NCI-H345 (cell line): ENCODE data around the gene TBC1D10B.
"Not testable (repeated sequence)": the region's sequence is repeated elsewhere in the genome, so short reads cannot be mapped to it uniquely, and the experiment has no call there.

Experiments used
- DNase-seq: peaks from one replicate; lab custom pipeline; 2025; lab: John Stamatoyannopoulos, UW

Gene TBC1D10B

GRCh38 chr16:30354423-30355143 lies 15.7 kb downstream of the TBC1D10B start:
- no peak for DNase-seq

DNA sequence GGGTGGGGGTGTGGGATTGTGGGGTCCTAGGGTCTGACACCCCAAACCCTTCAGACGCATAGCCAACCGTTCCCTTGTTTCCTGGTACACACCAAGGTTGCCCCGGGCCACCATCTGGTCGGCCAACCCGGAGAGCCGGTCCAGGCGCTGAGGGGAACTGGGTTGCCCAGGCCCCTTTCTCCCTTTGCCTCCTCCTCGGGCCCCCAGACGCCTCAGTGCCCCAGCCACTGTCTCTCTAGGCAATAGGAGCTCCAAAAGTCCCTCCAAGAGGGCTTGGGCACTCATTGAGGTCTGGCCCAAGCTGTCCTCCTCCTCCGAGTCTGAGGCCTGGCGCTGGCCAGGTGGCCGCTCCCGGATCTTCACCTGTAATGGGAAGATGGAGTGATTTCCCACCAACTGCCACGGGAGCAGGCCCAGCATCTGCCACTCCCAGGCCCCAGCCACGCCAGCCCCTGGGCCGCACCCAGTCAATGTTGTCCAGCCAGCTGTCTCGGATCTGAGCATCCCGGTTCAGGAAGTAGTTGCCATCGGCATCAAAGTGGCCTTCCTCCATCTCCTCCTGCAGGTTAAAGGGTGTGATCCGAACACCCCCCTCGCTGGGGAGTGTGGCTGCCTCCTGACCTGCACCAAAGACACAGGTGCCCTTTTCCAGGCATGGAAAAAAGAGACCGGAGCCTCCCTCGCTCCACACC lies 16.7 kb downstream of the TBC1D10B start:
- DNase-seq, result no peak

DNA sequence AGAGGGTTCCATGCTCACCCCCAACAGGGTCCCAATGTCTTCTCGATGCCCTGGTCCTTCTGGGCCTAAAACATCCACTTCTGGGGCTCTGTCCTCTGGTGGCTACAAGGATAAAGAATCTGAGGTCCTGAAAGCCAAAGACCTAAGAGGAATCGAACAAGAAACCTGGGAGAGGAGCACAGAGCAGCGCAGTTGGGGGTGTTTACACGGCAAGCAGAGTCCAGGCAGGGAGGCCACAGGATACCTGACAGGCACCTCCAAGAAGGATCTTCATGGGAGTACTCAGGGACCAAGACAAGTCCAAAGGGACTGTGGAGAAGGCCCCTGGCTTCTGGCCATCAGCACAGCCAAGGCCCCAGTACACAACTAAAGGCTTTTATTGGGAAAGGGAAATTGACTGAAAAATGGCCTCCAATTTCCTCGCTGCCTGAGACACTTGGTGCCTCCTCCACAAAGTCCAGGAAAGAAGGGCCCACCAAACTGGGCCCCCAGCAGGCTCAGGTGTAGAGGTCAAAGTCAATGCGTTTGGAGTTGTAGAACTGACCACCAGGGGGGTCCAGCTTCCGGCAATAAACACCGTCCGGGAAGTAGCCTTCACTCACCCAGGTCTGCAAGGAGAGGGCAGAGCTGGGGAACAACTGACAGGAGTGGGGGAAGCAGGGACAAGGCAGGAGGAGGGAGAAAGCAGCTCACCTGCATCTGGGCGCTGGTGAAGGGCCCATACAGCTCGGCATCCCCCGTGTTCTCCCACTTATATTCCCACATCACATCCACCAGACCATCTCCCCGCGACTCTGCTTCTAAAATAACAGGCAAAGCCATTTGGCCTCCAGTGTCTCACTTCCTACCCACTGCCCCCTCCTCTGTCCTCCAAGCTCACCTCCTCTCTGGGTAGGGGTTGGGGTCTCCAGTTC lies 17.5 kb downstream of the TBC1D10B start:
- DNase-seq, result no peak

GRCh38 chr16:30351586-30352419 lies 18.5 kb downstream of the TBC1D10B start:
- no peak for DNase-seq

- DNase-seq, result no peak
Measured at GRCh38 chr16:30351001-30351441, 19.3 kb downstream of the TBC1D10B start.

GRCh38 chr16:30350134-30350871 lies 20.0 kb downstream of the TBC1D10B start:
- DNase-seq, result no peak

- no peak for DNase-seq
Measured at GRCh38 chr16:30349675-30350074, 20.6 kb downstream of the TBC1D10B start.

DNA sequence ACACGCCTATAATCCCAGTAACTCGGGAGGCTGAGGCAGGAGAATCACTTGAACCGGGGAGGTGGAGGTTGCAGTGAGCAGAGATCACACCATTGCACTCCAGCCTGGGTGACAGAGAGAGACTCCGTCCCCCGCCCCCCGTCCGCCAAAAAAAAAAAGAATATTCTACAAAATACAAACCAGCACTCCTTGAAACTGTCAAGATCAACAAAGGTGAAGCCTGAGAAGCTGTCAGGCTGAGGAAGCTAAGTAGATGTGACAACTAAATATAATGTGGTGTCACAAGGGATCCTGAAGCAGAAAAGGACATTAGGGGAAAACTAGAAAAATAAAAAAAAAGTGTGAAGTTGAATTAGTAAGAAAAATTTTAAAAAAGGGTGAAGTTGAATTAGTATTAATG lies 21.4 kb downstream of the TBC1D10B start:
- DNase-seq, result no peak

- no peak for DNase-seq
Measured at GRCh38 chr16:30348113-30348512, 22.2 kb downstream of the TBC1D10B start.

- DNase-seq, result no peak
Measured at GRCh38 chr16:30346286-30346685, 24.0 kb downstream of the TBC1D10B start.

GRCh38 chr16:30343491-30343820 lies 26.8 kb downstream of the TBC1D10B start:
- DNase-seq, result not testable (repeated sequence)

- no peak for DNase-seq
Measured at GRCh38 chr16:30342751-30343490, 27.4 kb downstream of the TBC1D10B start.

DNA sequence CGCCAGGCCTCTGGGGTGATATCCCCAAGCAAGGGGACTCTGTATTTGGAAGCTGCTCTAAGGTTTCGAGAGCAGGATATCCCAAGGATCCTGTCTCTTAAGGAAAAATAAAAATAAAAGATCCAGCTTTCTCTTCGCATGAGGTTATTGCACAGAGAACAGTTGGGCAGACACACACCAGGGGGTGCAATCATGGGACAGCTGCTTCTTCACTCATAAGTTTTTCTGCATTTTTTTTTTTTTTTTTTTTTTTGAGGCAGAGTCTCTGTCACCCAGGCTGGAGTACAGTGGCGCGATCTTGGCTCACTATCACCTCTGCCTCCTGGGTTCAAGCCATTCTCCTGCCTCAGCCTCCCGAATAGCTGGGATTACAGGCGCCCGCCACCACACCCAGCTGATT lies 28.3 kb downstream of the TBC1D10B start:
- DNase-seq, result not testable (repeated sequence)

DNA sequence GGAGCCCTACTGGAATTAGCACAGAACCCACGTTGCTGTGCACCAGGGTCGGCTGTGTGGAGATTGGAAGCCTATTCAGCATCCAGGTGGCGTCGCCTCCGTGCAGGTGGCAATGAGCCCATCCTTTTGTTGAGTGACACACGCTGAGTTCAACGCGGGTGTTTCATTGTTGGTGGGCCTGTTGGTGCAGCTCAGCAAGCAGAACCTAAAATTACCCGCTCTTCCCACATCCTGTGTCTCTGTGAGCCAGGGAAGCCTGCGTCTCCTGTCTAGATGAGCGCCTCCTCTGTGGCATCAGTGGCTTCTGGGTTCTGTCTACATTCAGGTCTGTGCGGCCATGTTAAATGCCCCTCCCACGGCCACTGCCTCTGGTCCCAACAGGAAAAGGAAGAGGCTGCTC lies 29.7 kb downstream of the TBC1D10B start:
- DNase-seq, result peak; percentile 92

- DNase-seq, result not testable (repeated sequence)
Measured at GRCh38 chr16:30338715-30339114, 31.6 kb downstream of the TBC1D10B start.

DNA sequence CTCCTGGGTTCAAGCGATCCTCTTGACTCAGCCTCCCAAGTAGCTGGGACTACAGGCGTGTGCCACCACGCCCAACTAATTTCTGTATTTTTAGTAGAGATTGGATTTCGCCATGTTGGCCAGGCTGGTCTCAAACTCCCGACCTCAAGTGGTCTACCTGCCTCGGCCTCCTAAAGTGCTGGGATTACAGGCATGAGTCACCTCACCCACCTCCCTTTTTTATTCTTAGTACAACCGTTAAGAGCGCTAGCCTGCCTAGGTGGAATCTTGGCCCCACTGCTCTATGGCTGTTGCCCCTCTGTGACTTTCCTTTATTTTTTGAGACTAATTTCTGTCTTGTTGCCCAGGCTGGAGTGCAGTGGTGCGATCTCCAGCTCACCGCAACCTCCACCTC lies 32.3 kb downstream of the TBC1D10B start:
- DNase-seq, result not testable (repeated sequence)

DNA sequence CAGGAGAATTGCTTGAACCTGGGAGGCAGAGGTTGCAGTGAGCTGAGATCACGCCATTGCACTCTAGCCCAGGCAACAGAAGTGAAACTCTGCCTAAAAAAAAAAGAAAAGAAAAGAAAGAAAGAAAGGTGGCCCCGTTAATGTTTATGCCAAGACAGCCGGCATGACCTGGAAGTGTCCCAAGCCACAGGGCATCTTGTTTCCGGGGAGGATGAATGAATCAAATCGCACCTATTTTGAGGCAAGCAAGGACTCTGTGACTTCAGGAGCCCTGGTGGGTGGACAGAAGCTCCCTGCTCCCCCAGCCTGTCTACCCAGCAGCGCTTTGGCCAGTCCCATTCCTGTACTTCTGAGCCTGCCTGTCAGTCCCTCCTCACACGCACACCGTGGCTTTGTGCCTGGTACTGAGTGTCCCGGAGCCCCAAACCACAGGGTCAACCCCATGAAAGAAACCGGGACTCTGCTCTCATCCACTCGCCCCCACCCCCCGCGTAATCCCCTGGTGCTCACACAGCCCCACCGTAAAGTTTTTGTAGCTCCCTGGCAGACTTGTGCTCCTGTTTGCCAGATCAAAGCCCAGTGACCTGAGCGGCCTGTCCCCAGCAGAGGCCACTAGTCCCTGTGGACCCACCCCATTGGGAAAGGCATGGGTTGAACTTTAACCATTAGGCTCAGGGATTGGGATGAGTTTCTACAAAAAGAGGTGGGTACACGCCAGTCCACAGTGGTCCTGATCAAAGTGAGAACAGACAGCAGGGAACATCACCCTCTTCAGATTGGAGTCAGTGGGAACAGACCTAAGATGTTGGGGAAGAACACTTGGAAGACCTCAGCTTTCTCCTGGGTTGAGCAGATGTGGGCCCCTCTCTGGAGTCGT lies 34.5 kb downstream of the TBC1D10B start:
- DNase-seq, result no peak

DNA sequence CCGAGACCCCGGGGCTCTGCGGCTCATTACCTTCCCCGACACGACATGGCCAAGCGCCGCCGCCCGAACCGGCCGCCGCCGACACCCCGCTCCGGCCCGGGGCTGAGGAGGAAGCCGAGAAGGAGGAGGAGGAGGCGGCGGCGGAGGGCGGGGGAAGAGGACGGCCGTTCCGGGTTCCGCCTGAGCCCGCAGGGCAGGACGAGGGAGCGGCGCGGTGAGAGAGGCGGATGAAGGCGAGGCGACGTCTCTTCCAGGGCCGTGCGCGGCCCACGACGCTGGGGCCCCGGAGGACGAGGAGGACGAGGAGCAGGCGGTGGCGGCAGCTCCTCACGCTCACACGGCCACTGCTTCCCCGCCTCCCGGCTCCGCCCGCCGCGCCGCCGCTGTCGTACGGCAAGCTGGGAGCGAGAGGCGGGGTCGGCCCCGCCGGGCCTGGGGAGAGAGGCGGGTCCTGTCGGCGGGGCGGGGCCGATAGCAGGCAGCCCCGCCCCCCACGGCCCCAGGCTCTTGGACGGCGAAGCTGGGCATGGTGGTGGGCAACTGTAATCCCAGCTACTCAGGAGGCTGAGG lies 35.2 kb downstream of the TBC1D10B start:
- DNase-seq, result peak; percentile 91

DNA sequence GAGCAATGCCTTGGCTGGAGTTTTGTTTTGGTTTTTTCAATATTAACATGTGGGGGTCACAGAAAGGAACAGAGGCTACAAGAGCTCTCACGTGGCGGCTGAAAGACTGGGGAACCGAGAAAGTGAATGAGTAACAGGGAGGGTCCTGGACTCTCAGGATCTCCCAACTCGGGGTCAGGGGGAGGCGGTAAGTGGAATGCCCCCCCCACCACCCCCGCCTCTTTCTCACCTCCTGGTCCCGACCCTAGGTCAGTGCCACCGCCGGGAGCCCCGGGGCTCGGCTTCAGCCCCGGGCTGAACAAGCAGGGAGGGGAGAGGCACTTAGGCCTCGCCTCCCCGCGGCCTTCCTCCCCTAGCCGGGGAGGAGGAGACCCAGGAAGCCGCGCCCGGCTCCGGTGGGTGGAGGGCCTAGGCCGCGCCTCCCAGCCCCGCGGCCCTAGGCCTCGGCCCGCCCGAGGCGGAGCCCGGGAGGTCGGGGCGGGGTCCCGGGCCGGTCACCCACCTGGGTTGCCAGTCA lies 35.8 kb downstream of the TBC1D10B start:
- peak; percentile 84 for DNase-seq
